GM19239 (cell line): ENCODE results near the gene SORCS3.

Experiments used
- DNase-seq: peaks from one replicate; pipeline ENCODE4 v3.0.0; 2011; ENCODE audit warnings: low spot score; ENCODE audit not compliant: insufficient read length
- FAIRE-seq: peaks from 2 replicates; lab custom pipeline; 2011; peaks lifted over from hg19 to GRCh38; lab: Jason Lieb, UNC

The SORCS3 gene

DNA sequence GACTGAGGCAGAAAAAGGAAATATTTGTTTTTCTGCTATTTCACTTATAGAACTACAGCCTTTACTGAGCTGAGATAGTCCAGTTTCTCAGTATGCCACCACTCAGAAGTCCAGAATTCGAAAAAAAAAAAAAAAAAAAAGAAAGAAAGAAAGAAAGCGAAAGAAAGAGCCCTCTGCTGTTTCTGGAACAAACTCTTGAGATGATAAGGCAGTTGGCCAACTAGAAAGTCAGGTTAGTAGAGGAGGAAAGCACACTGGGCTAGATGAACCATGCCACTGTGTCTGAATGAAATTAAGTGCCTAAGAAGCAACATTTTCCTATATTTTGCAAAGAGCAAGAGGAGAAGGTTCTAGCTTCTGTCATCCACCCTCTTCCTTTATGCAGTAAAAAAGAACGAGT, 403.8 kb downstream of the SORCS3 start:
- FAIRE-seq (no peak), DNase-seq (no peak)

DNA sequence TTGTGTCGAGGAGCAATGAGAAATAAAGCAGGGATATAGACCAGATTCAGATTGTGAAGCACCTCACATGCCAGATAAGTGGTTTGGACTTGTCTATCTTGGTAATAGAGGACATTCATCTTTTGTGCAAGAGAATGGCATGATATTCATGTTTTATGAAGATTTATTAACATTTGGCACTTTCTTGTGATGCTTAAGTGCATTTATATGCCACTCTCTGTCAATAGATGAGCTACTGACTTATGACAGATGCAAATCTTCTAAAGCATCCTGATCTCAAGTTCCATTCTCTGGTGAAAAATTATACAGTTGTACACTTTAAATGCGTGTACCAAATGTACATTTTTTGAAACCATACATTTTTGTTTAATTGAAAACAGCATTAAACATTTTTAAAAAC, 415.3 kb downstream of the SORCS3 start:
- no peak for FAIRE-seq
- no peak for DNase-seq

DNA sequence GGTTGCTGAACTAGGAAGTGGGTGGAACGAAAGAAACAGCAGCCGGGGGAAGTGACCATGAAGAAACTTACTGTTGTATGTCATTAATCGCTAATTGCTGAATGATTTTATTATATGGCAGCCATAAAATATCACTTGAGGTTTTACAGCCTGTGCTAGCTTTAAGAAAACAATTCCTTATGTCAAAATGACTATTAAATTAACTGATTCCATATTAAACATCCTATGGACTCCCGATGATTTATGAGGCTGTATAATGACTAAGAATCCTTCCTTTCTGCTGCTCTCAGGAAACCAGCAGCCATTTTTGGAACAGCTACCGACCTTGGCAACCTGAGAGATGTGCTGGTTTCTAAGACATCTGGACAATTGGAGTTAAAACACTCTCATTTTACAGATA, 421.9 kb downstream of the SORCS3 start:
- no peak for DNase-seq
- no peak for FAIRE-seq

DNA sequence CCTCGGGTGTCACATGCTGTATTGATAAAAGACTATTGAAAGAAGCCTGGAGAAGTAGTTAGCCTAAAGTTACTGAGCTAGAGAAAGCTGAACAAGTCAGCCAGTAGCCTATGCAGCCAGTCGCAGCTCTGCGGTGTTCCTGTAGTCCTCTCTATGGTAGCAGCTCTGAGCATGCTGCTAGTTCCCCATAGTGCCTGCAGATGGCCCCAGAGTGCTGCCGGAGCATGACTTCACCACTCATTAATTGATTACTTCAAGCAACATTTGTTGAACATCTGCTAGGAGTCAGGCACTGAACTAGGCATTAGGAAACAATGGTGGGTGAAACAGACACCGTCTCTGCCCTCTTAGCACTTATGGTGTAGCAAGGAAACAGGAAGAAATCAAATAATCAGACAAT, 422.7 kb downstream of the SORCS3 start:
- no peak for FAIRE-seq
- peak; percentile 10 for DNase-seq

DNA sequence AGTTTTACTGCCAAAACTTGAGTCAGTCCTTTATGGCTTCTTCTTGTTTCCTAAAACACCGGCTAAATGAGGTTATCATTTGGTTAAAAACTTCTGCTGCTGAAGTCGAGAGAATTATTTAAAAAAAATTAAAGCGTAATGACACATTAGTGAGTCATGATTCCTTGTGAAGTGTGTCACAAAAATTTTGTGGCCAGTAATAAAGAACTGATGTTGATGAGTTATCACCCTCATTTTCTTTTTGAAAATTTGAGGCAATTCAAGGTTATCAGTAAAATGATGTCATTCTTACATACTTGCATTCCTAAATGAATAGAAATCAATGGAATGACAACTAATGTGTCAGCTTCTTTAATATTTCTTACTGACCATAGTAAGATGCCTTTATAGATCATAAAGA, 427.4 kb downstream of the SORCS3 start:
- FAIRE-seq (no peak), DNase-seq (no peak)

DNA sequence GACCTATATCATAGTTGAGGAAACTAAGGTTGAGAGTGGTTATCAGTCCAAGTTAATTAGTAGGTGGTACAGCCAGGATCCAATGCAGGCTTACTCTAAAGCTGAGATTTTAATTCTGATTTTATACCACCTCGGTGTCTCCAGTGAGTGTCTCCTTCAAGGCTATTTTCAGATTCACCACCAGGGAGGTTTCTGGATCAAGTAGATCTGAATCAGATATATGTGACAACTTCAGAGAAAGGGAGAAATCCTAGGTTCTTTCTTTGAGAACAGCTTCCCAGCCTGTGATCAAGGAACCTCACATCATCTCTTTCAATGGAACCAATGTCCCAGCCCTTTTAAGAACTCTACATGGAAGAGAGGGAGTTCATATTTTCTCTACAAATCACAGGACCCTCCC, 429.2 kb downstream of the SORCS3 start:
- DNase-seq (no peak), FAIRE-seq (no peak)

DNA sequence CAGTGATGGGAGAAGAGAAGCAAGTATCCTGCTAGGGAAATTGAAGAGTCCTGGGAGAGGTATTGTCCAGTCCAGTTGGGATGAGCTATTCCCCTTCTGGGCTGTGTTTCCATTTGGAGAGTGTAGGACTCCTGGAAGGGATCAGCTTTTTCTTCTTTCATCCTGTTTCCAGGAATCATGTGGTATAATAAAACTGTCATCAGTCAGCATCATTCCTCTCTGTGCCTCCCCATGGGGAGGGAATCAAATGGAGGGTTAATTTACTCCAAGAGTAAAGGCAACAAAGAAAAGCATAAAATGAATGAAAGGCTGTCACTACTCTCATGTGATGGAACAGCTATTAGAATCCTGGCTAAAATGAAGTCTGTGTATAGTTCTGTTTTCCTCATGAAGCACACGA, 429.9 kb downstream of the SORCS3 start:
- DNase-seq (no peak), FAIRE-seq (no peak)

DNA sequence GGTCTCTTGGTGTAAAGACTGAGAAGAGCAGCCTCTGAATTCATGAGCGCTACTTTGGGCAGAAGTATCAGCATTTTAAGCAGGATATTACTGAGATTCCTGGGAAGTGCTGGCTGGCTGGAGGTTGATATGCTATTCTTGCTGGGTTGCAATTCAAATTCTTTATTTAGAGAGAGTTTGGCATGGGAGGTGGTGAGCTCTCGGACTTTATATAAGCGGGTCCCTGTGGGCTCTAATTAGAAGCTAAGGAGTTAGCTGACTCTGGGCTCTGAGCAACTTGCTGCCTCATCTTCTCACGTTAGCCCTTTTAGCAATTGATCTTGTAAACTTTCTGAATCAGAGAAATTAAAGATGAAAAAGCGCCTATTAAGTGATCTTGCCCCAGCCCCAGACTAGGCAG, 430.9 kb downstream of the SORCS3 start:
- FAIRE-seq (no peak), DNase-seq (no peak)

DNA sequence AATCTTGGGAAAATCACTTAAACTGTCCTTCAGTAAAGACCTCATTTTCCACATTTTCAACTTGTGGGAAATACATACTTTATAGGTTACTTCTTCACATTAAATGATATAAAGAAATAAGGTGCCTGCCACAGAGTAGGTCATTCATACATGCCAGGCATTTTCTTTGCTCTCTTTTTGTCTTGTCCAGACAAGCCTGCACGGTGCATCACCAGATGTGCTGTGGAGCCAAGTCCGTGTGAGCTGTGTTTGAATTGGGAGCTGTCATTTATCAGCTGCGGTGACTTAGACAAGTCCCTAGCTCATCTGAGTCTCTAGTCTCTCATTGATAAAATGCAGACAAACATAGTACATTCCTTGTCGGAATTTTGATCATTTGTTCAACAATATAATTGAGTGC, 432.9 kb downstream of the SORCS3 start:
- FAIRE-seq (no peak), DNase-seq (no peak)

DNA sequence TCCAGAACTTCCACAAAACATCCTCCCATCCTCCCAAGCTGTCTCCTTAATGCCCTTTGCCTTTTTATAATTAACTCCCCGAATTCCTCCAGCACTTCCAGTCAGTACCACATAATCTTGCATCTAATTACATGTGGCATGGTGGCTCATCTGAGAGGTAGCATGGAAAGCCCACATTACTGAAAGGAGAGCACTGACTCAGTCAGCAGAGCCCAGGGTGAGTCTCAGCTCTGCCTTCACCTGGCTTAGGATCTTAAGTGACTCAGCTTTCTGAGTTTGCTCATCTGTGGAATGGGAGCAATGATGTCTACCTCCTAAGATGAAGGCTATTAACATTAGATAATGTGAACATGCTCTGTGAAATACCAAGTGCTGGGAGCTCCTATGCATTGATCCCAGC, 433.9 kb downstream of the SORCS3 start:
- FAIRE-seq = no peak
- no peak for DNase-seq

DNA sequence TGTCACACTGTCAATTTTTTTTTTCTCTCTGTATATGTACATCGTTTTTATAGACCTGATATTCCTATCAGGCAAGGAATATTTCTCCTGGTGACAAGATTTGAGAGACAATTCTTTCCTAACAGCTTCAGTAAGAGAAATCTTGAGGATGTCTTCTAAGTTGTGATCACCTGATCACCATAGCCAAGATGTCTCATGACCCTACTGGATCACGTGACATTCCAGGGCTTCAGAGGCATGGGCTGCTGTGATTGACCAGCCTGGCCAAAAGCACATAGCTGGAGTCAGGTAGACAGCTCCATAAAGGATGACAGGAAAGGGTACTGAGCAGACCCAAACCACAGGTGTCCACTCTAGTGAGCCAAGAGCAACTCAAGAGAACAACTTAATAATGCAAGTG, 444.9 kb downstream of the SORCS3 start:
- no peak for FAIRE-seq
- no peak for DNase-seq

DNA sequence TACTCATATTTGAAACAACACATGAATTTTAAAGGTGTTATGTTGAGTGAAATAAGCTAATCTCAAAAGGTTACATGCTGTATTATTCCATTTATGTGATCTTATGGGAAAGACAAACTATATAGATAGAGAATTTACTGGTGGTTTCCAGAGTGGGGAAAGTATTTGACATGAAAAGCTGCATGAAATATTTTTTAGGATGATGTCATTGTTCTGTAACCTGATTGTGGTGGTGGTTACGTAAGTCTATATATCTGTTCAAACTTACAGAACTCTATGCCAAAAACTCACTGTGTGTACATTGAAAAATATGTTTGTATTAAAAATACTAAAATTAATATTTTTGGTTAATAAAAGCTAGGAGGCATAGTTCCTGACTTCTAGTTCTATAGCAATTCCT, 453.0 kb downstream of the SORCS3 start:
- DNase-seq = no peak
- no peak for FAIRE-seq

DNA sequence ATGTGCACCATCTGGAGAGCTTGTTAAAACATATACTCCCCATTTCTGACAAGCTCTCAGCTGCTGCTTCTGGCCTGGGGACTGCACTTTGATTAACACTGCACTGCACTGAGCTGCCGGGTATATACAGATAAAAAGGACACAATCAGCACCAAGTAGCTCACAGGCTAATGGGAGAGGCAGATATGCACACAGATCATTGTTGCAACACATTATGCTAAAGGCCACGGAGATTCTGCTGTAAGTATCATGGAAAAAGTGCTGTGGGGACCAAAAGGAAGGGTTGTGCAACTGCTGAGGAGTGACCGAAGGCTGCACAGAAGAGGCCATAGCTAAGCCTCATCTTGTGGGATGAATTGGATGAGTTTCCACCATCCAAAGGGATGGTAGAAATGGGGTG, 455.2 kb downstream of the SORCS3 start:
- DNase-seq = no peak
- no peak for FAIRE-seq

DNA sequence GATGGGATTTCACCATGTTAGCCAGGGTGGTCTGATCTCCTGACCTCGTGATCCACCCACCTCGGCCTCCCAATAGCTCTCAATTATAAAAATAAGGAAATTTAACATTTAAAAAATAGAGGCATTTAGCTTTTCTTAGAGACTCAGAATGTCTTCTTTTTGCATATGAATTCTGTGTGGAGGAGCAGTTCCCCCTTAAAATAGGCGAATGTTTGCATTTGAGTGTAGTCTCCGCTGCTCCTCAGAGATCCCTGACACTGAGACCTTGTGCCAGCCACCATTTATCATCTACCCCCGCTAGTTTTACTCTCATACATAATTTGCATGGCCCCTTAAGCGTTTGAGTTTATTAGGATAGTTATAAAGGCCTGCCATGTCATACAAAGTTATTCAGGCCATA, 461.9 kb downstream of the SORCS3 start:
- FAIRE-seq = no peak
- no peak for DNase-seq

DNA sequence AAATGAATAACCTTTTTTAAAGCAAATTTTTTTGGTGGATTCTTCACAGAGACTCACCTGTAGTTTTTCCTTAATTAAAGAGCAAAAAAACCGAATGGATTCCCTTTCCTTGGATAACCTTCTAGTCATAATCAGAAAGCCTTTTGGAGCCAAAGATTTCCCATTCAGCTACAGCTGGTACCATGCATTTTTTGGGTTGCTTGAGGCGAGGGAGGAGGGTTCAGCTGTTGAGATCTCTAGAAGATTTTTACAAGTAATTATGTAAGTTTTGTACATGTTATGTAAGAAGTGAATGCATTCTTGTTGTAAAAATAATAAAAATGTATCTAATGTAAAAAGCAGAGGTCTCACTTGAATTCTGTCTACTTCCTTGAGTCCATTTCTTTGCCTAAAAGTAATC, 463.2 kb downstream of the SORCS3 start:
- DNase-seq (no peak), FAIRE-seq (no peak)

DNA sequence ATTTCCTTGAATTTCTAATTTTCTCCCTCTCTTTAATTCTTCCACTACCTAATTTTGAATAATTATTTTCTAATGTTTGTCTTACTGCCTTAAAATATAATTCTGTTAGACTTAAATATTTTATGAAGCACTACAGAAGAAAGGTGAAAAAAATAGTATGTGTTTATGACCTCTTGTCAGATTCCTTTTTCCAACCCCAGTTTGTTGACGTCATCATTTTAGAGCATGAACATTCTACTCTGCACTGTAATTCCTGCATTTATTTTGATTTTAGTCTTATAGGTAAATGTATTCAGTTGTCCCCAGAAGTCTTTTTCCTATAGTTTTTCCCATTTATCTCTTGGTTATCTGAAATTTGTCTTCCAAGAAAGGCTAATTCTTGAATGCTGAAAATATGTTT, 468.1 kb downstream of the SORCS3 start:
- DNase-seq = no peak
- no peak for FAIRE-seq

DNA sequence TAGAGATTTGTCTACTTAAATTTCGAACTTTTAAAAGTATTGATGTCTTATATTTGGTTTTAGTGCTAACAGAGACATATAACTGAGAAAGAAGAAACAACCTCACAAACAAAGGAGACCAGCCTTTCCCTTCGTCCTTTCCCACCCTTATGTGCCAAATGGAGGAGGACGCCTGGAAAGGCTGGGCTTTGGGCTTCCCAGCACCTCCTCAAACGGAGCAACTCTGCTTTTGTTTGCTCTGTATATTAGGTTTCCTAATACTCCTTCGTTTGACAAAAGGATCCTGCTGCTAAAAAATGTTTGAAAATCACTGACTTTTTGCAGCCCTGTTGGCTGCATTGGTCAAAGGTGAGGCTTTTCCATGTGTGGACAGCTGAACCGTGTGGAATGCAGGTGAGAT, 471.8 kb downstream of the SORCS3 start:
- FAIRE-seq = no peak
- no peak for DNase-seq

DNA sequence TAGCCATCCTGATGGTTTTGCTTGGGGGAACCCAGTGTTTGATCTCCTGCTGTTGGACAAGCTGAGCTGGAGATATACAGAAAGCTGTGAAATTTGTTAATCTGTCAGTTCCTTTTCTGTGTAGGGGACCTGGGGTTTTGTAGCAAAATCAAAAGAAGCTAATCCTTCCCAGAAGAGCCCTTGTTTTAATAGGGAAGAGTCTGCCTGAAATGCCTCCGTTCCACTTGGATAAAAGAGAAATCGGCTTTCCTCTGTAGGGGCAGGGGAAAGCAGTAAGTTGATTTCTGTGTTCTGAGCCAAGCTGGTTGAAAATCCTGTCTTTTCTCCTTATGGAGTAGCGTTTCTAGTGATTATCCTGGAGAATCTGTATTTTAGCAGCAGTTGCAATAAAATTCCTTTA, 472.6 kb downstream of the SORCS3 start:
- FAIRE-seq = no peak

DNA sequence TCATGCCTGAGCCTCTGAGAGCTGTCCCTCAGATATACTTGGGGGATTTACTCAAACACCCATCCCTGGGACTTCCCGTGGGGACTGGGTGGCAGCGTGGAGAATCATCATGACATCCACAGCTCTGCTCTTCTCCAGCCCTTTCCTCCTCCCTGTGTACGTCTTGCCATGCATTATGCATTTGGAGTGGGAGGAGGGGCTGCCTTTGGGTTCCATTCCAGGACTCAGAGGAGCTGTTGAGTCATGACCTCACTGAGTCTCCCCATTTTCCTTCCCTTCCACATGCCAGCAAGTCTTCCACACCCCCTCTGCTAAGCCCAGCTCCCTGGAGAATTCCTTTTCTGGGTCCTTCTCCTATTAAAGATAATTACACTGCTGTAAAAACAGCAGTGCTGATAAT, 480.7 kb downstream of the SORCS3 start:
- DNase-seq = no peak
- FAIRE-seq = no peak

More for the DNA sequence above, 472.6 kb downstream of the SORCS3 start:
- no peak for DNase-seq

DNA sequence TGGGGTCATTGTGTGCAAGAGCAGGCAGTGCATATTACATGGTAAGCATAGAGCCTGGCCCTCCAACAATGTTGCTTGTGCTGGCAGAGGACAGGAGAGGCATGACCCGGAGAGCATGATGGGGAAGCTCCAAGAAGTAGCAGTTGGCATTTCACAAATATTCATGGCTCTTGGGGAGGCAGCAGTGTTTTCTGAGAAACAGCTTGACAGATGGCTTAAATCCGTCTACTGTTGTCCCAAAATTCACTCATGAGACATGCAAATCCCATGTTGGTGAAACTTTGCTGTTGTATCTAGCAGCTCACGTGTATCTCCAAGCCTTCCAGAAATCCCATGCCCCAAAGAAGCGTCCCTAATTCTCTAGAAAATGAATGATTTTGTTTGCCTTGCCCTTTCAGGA, 487.0 kb downstream of the SORCS3 start:
- DNase-seq (no peak), FAIRE-seq (no peak)

DNA sequence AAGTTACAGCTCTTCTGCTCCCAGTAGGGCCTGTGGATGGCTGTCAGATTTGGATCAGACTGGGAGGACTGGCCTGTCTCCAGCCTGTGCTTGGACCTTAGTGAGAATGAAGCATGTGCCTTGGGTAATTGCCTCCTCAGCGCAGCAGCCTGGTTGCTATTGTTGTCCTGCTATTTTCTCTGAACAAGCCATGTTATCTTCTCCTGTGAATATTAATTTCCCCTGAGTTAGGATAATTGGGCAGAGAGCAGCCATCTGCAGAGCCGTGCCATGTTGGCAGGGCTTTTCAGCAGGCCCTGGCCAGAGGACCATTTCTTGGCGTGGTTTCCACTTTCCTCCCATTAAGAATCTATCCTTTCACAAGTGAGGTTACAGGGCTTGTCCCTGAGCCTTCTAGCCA, 497.3 kb downstream of the SORCS3 start:
- FAIRE-seq (no peak), DNase-seq (no peak)

DNA sequence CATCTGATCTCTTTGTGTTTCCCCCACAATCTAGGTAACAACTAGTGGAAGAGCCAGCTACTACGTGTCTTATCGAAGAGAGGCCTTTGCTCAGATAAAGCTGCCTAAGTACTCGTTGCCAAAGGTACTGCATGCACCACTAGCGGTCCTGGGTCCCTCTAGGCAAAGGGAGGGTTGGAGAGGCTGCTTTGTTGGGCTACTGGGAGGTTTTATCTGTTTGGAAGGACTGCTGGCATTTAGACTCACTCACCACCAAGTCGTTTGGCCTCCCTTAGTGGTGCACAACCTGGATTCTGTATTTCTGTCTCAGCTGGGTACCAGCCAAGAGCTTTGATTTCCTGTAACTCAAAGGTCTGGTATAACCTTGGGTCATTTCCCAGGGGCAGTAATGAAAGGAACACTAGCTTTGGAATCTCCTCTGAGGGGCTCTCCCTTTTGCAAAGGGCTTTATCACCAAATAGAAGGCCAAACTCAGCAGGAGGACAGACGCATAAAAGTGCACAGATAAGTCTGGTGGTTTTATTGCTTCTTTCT, 498.3 kb downstream of the SORCS3 start:
- no peak for DNase-seq
- no peak for FAIRE-seq

DNA sequence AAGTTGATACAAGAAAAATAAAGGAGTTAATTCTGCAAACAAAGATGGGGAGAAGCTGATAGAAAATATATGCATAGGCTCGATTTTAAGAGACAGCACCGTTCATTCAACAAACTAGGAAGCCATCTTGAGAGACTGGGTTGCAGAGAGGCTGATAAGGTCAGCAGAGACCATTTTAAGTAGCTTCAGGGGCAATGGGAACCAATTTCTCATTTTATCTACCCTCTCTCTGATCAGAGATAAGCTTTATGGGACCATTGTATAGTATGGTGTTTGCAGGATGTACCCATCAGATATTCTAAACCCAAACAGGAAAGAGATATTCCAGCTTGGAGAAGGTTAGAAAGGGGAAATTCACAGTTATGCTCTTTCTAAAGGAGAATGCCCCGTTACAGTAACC, 499.5 kb downstream of the SORCS3 start:
- FAIRE-seq (no peak), DNase-seq (no peak)
